ENCODE results near the gene CNOT10. TPM values are rescaled to one million over a fixed set of nuclear protein-coding genes. Genes with fewer than 3 reads are reported as not detected.

CNOT10 gene
- polyA plus RNA-seq (2011; rRNA removed), result 19.2 and 22.9 TPM in 2 replicates
- polyA minus RNA-seq (2011; rRNA and poly(A)+ RNA removed), result 13.8 and 17.7 TPM in 2 replicates

- TF ChIP-seq, protein P1, sequence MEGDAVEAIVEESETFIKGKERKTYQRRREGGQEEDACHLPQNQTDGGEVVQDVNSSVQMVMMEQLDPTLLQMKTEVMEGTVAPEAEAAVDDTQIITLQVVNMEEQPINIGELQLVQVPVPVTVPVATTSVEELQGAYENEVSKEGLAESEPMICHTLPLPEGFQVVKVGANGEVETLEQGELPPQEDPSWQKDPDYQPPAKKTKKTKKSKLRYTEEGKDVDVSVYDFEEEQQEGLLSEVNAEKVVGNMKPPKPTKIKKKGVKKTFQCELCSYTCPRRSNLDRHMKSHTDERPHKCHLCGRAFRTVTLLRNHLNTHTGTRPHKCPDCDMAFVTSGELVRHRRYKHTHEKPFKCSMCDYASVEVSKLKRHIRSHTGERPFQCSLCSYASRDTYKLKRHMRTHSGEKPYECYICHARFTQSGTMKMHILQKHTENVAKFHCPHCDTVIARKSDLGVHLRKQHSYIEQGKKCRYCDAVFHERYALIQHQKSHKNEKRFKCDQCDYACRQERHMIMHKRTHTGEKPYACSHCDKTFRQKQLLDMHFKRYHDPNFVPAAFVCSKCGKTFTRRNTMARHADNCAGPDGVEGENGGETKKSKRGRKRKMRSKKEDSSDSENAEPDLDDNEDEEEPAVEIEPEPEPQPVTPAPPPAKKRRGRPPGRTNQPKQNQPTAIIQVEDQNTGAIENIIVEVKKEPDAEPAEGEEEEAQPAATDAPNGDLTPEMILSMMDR (IDR thresholded peaks at IDR 0.05; ENCODE audit: low read depth, low read length), result peak; percentile 28; the same call in 1 of the 2 replicates
- H3K9me3 ChIP-seq (ENCODE audit: control insufficient read depth, insufficient read depth, low read length), result no peaks in the 10 kb centered on the region
- ChIA-PET CTCF (interaction anchor here (0.5 to 1.5 kb wide), 5 partner anchors 13 to 258 kb away, joined by 3 to 5 read pairs (median 3); no protein-coding TSS in a partner anchor), POLR2A (interaction anchor here (0.6 kb wide), 2 partner anchors 11 to 115 kb away, joined by 3 read pairs; partner anchors contain the start of gene DYNC1LI1)
- no peaks in the 10 kb centered on the region for H3K27me3 ChIP-seq (ENCODE audit: control insufficient read depth, insufficient read depth, low read length)
- peak; percentile 62 for DNase-seq (ENCODE audit: low read depth, low spot score)
- H3K27ac ChIP-seq (ENCODE audit: low read depth, low read length), result peak within 1 kb of the TSS; percentile 57
- H3K4me3 ChIP-seq (ENCODE audit: low read depth, low read length), result peak within 1 kb of the TSS; percentile 89
Measured at GRCh38 chr3:32684800-32685542, at the start of gene CNOT10. Gene CNOT10 (plus strand): TSS chr3:32685188. CDS start chr3:32685461, 273 bp downstream.

DNA sequence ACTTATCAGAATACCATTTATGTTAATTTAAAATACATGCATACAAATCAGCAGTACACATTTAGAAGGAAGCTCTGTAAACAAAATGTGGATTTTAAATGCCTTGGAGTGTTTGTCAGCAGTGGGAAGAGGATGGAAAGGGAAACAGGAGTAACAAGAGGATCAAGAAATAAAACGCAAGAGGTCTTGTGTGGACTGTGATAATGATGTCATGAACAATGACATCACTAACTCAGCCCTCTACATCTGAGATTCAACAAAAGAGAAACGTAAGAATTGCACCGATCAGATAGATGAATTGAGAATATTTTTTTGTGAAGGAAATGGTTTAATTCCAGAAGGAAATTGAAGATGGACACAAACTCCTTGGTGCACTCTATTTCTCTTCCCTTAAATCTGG lies 44.0 kb upstream of the CNOT10 start:
- no peak for DNase-seq (ENCODE audit: low read depth, low spot score)
- Histone ChIP-seq H3K27me3 (ENCODE audit: control insufficient read depth, insufficient read depth, low read length) (no peaks in the 10 kb centered on the region), H3K27ac (ENCODE audit: low read depth, low read length) (no peak overlapping the region), H3K4me3 (ENCODE audit: low read depth, low read length) (no peak overlapping the region), H3K9me3 (ENCODE audit: control insufficient read depth, insufficient read depth, low read length) (no peaks in the 10 kb centered on the region)
- ChIA-PET POLR2A (no interaction called here), CTCF (interaction anchor here (0.7 kb wide), 1 partner anchor 131 kb away, joined by 5 read pairs; no protein-coding TSS in a partner anchor)
- TF ChIP-seq, protein P1 (IDR thresholded peaks at IDR 0.05; ENCODE audit: low read depth, low read length), result no peak

DNA sequence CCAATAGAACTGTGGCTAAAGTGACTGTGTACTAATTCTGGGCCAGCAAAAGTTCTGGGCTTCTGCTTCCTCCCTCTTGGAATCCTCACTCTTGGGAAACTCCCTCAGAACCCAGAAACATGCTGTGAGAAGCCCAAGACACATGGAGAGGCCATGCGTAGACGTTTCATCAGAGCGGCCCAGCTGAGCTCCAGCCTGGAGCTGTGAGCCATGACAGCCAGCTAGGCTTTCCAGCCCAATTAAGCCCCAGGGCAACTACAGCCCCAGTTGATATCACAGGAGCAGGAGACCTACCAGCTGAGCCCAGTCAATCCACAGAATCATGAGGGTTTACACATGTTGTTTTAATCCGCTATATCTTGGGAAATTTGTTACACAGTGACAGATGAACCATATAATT lies 43.6 kb upstream of the CNOT10 start:
- DNase-seq (ENCODE audit: low read depth, low spot score), result no peak
- Histone ChIP-seq H3K9me3 (ENCODE audit: control insufficient read depth, insufficient read depth, low read length) (no peaks in the 10 kb centered on the region), H3K27me3 (ENCODE audit: control insufficient read depth, insufficient read depth, low read length) (no peaks in the 10 kb centered on the region), H3K4me3 (ENCODE audit: low read depth, low read length) (no peak overlapping the region), H3K27ac (ENCODE audit: low read depth, low read length) (no peak overlapping the region)
- POLR2A ChIA-PET, result no interaction called here
- TF ChIP-seq, protein P1 (IDR thresholded peaks at IDR 0.05; ENCODE audit: low read depth, low read length), result no peak
- CTCF ChIA-PET, result interaction anchor here (0.7 kb wide), 1 partner anchor 131 kb away, joined by 5 read pairs; no protein-coding TSS in a partner anchor

GRCh38 chr3:32643354-32643753 lies 41.6 kb upstream of the CNOT10 start:
- POLR2A ChIA-PET, result no interaction called here
- no peak overlapping the region for H3K27ac ChIP-seq (ENCODE audit: low read depth, low read length)
- no peaks in the 10 kb centered on the region for H3K9me3 ChIP-seq (ENCODE audit: control insufficient read depth, insufficient read depth, low read length)
- TF ChIP-seq, protein P1 (IDR thresholded peaks at IDR 0.05; ENCODE audit: low read depth, low read length), result no peak
- CTCF ChIA-PET, result interaction anchor here (0.8 kb wide), 1 partner anchor 133 kb away, joined by 4 read pairs; no protein-coding TSS in a partner anchor
- no peaks in the 10 kb centered on the region for H3K27me3 ChIP-seq (ENCODE audit: control insufficient read depth, insufficient read depth, low read length)
- H3K4me3 ChIP-seq (ENCODE audit: low read depth, low read length), result no peak overlapping the region
- DNase-seq (ENCODE audit: low read depth, low spot score), result no peak

DNA sequence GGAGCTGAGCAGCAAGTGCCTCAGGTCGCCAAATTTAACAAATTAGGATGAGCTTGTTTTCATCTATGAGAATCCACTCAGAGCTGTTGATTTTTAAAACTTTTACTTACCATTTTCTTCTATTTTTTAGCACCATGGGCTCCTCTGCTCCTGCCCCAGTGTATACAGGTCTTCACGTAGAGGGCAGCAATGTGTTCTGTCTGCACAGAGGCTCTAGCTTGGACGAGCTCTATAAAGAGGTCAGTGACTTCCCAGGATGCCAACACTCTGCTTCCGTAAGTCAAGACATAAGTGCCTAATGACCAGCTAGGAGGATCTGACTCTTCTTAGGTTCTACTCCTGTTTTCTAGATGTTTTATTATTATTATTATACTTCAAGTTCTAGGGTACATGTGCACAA lies 41.2 kb upstream of the CNOT10 start:
- H3K27ac ChIP-seq (ENCODE audit: low read depth, low read length), result no peak overlapping the region
- H3K4me3 ChIP-seq (ENCODE audit: low read depth, low read length), result no peak overlapping the region
- no peak for DNase-seq (ENCODE audit: low read depth, low spot score)
- no peaks in the 10 kb centered on the region for H3K27me3 ChIP-seq (ENCODE audit: control insufficient read depth, insufficient read depth, low read length)
- ChIA-PET POLR2A (interaction anchor here (0.5 kb wide), 1 partner anchor 279 kb away, joined by 3 read pairs; no protein-coding TSS in a partner anchor), CTCF (interaction anchor here (0.8 kb wide), 1 partner anchor 134 kb away, joined by 4 read pairs; no protein-coding TSS in a partner anchor)
- no peaks in the 10 kb centered on the region for H3K9me3 ChIP-seq (ENCODE audit: control insufficient read depth, insufficient read depth, low read length)
- TF ChIP-seq, protein P1 (IDR thresholded peaks at IDR 0.05; ENCODE audit: low read depth, low read length), result no peak
